ENCODE measurements around the gene FLOT1.
"Not testable (repeated sequence)": the region's sequence is repeated elsewhere in the genome, so short reads cannot be mapped to it uniquely, and the experiment has no call there.

The FLOT1 gene

GRCh38 chr6:30722280-30723112 lies 20.0 kb downstream of the FLOT1 start:
- Histone ChIP-seq H3K9me2 (replicated peaks; ENCODE audit: insufficient read depth, low read length) (no peaks in the 10 kb centered on the region), H3K4me2 (ENCODE audit: low read depth, low read length) (peak overlapping the region; percentile 80), H3K4me1 (ENCODE audit: low read length) (peaks cover 28% of the 10 kb centered on the region), H3K4me3 (ENCODE audit: low read length) (peak overlapping the region; percentile 95), H4K20me1 (ENCODE audit: insufficient read depth, low read length) (peaks cover 28% of the 10 kb centered on the region), H3K79me2 (ENCODE audit: low read length) (peaks cover 55% of the 10 kb centered on the region), H3K36me3 (replicated peaks; ENCODE audit: insufficient read depth, low read length) (no peaks in the 10 kb centered on the region), H3F3A (ENCODE audit: insufficient read depth, low read length) (peaks cover 85% of the 10 kb centered on the region), H3K27me3 (replicated peaks; ENCODE audit: insufficient read depth, low read length) (no peaks in the 10 kb centered on the region), H3K27ac (ENCODE audit: low read length) (peak overlapping the region; percentile 67; the same call in 1 of the 2 replicates), H3K9ac (ENCODE audit: low read length) (peak overlapping the region; percentile 86; the same call in 1 of the 2 replicates), H2AFZ (ENCODE audit: low read length) (no peak overlapping the region), H3K9me3 (replicated peaks; ENCODE audit: insufficient read depth, low read length) (no peaks in the 10 kb centered on the region)
- DNase-seq: peak; percentile 77
- TF ChIP-seq EZH2 (optimal IDR thresholded peaks at IDR 0.05; ENCODE audit: low read depth, low read length) (no peak), CTCF (IDR thresholded peaks at IDR 0.05; ENCODE audit: low read length) (peak; percentile 92), EZH2phosphoT487 (IDR thresholded peaks at IDR 0.05; ENCODE audit: low read length) (no peak)

GRCh38 chr6:30722025-30722279 lies 20.5 kb downstream of the FLOT1 start:
- not testable (repeated sequence) for H3K36me3 ChIP-seq (replicated peaks; ENCODE audit: insufficient read depth, low read length); H3K9me2 ChIP-seq (replicated peaks; ENCODE audit: insufficient read depth, low read length); H2AFZ ChIP-seq (ENCODE audit: low read length); H3K27me3 ChIP-seq (replicated peaks; ENCODE audit: insufficient read depth, low read length); H3K9me3 ChIP-seq (replicated peaks; ENCODE audit: insufficient read depth, low read length); DNase-seq
- H3K4me3 ChIP-seq (ENCODE audit: low read length): peak overlapping the region; percentile 95
- H3K79me2 ChIP-seq (ENCODE audit: low read length): peaks cover 55% of the 10 kb centered on the region
- H3K9ac ChIP-seq (ENCODE audit: low read length): peak overlapping the region; percentile 86
- peak overlapping the region; percentile 80 for H3K4me2 ChIP-seq (ENCODE audit: low read depth, low read length)
- H3K4me1 ChIP-seq (ENCODE audit: low read length): peaks cover 28% of the 10 kb centered on the region
- H3K27ac ChIP-seq (ENCODE audit: low read length): peak overlapping the region; percentile 67; the same call in 1 of the 2 replicates
- peaks cover 28% of the 10 kb centered on the region for H4K20me1 ChIP-seq (ENCODE audit: insufficient read depth, low read length)
- H3F3A ChIP-seq (ENCODE audit: insufficient read depth, low read length): peaks cover 80% of the 10 kb centered on the region

GRCh38 chr6:30721198-30722024 lies 21.1 kb downstream of the FLOT1 start:
- Histone ChIP-seq H3K4me3 (ENCODE audit: low read length) (peak overlapping the region; percentile 95), H3K36me3 (replicated peaks; ENCODE audit: insufficient read depth, low read length) (no peaks in the 10 kb centered on the region), H3F3A (ENCODE audit: insufficient read depth, low read length) (peaks cover 74% of the 10 kb centered on the region), H3K4me2 (ENCODE audit: low read depth, low read length) (peak overlapping the region; percentile 80), H3K9ac (ENCODE audit: low read length) (peak overlapping the region; percentile 96), H2AFZ (ENCODE audit: low read length) (no peak overlapping the region), H3K27ac (ENCODE audit: low read length) (peak overlapping the region; percentile 92), H3K4me1 (ENCODE audit: low read length) (peaks cover 28% of the 10 kb centered on the region), H3K9me3 (replicated peaks; ENCODE audit: insufficient read depth, low read length) (no peaks in the 10 kb centered on the region), H3K27me3 (replicated peaks; ENCODE audit: insufficient read depth, low read length) (no peaks in the 10 kb centered on the region), H3K79me2 (ENCODE audit: low read length) (peaks cover 58% of the 10 kb centered on the region), H3K9me2 (replicated peaks; ENCODE audit: insufficient read depth, low read length) (no peaks in the 10 kb centered on the region), H4K20me1 (ENCODE audit: insufficient read depth, low read length) (peaks cover 28% of the 10 kb centered on the region)
- TF ChIP-seq EZH2phosphoT487 (IDR thresholded peaks at IDR 0.05; ENCODE audit: low read length) (no peak), CTCF (IDR thresholded peaks at IDR 0.05; ENCODE audit: low read length) (peak; percentile 15), EZH2 (optimal IDR thresholded peaks at IDR 0.05; ENCODE audit: low read depth, low read length) (no peak)
- peak; percentile 89 for DNase-seq
